HepG2 (cell line): ENCODE data around the gene TEX48. TPM values are rescaled to one million over a fixed set of nuclear protein-coding genes. Genes with fewer than 3 reads are reported as not detected.

Source experiments
- ATAC-seq: fragments of 200-7000 bp; cut with Tn5 transposase; 3 replicates; pipeline ENCODE4 v1.9.1; 2020; ENCODE audit warnings: mild to moderate bottlenecking, moderate library complexity
- BruUV-seq: library from RNA; stranded (reverse); fragments of 400-500 nt; replicated peaks from 2 replicates; lab custom pipeline; 2021; lab: Mats Ljungman, UMichigan
- CTCF ChIA-PET: fragments of 300-600 bp; formaldehyde crosslinking; extraction: SDS; loops from one replicate; lab custom pipeline; 2021; ENCODE audit warnings: low total read pairs, inconsistent platforms, low intra/inter-chr PET ratio; lab: Yijun Ruan, JAX
- POLR2A ChIA-PET: fragments of 350-600 bp; sonication (Branson Sonifier 250); formaldehyde crosslinking; loops from one replicate; lab custom pipeline; 2020; ENCODE audit warnings: antibody characterized with exemption, inconsistent platforms; lab: Yijun Ruan, JAX
- DNase-seq: peaks from one replicate; pipeline ENCODE4 v3.0.0-alpha.2; 2015; ENCODE audit warnings: low spot score
- FAIRE-seq: peaks from 3 replicates; lab custom pipeline; 2011; peaks lifted over from hg19 to GRCh38; lab: Jason Lieb, UNC
- H2AFZ ChIP-seq: one replicate; pipeline ENCODE4 v1.6.1; 2011; ENCODE audit warnings: low read length, inconsistent platforms
- H3K27ac ChIP-seq: fragments of 300-600 bp; 3 replicates; pipeline ENCODE4 v1.8.0; 2011; ENCODE audit warnings: mixed run types, mild to moderate bottlenecking, mixed read lengths, low read length, inconsistent platforms; ENCODE audit not compliant: insufficient read depth; ENCODE audit errors: extremely low read length
- H3K27me3 ChIP-seq, 2 experiments: fragments of 200-600 bp in 1 of 2; 2 replicates in 1 of 2; 3 replicates in 1 of 2; pipeline versions ENCODE4 v1.6.0 to v1.8.0; 2011; ENCODE audit warnings: low read length in 2 of 2, mild to moderate bottlenecking in 2 of 2, moderate library complexity in 2 of 2, inconsistent platforms in 1 of 2; ENCODE audit not compliant: insufficient read depth in 2 of 2, control insufficient read depth in 1 of 2
- H3K36me3 ChIP-seq, 2 experiments: fragments of 200-600 bp in 1 of 2; replicated peaks in 1 of 2; 2 replicates in 1 of 2; 3 replicates in 1 of 2; pipeline versions ENCODE4 v1.5.1 to v1.8.0; 2011; ENCODE audit warnings: low read length in 2 of 2, inconsistent platforms in 1 of 2; ENCODE audit not compliant: insufficient read depth in 2 of 2, control insufficient read depth in 1 of 2
- H3K4me1 ChIP-seq: 2 replicates; pipeline ENCODE4 v1.5.1; 2012; ENCODE audit warnings: low read length, inconsistent platforms; ENCODE audit not compliant: insufficient read depth
- H3K4me2 ChIP-seq: 2 replicates; pipeline ENCODE4 v1.6.0; 2011; ENCODE audit warnings: low read depth, low read length, inconsistent platforms
- H3K4me3 ChIP-seq, 3 experiments: fragments of 200-600 bp in 1 of 3; sonication (generic), shearing (Covaris generic) in 1 of 3; replicated peaks in 1 of 3; 2 replicates each; pipeline ENCODE4 v1.5.1; 2011 to 2016; ENCODE audit warnings: low read length in 3 of 3, inconsistent platforms in 2 of 3, low read depth in 2 of 3, mild to moderate bottlenecking in 2 of 3, control low read depth in 1 of 3, mixed read lengths in 1 of 3; ENCODE audit not compliant: insufficient read depth in 1 of 3
- H3K79me2 ChIP-seq: one replicate; pipeline ENCODE4 v1.6.1; 2011; ENCODE audit warnings: low read length, inconsistent platforms; ENCODE audit not compliant: insufficient read depth
- H3K9ac ChIP-seq: 2 replicates; pipeline ENCODE4 v1.6.0; 2011; ENCODE audit warnings: mild to moderate bottlenecking, low read depth, low read length, inconsistent platforms; ENCODE audit not compliant: insufficient read depth
- H3K9me3 ChIP-seq: 2 replicates; pipeline ENCODE4 v1.5.1; 2012; ENCODE audit warnings: mild to moderate bottlenecking, low read length
- H4K20me1 ChIP-seq: 2 replicates; pipeline ENCODE4 v1.6.0; 2011; ENCODE audit warnings: inconsistent platforms, mild to moderate bottlenecking, low read length, moderate library complexity; ENCODE audit not compliant: insufficient read depth
- ATF1 ChIP-seq: IDR thresholded peaks from 2 replicates; pipeline ENCODE4 v1.6.1; 2016; ENCODE audit warnings: mild to moderate bottlenecking, control low read depth
- EED ChIP-seq: sonication (generic); formaldehyde crosslinking; IDR thresholded peaks from 2 replicates; pipeline ENCODE4 v1.5.0; 2020; ENCODE audit warnings: mild to moderate bottlenecking, missing genetic modification reagents
- FIP1L1 ChIP-seq: fragments of 200-400 bp; formaldehyde crosslinking; IDR thresholded peaks from 2 replicates; pipeline ENCODE4 v1.6.1; 2018; ENCODE audit warnings: low read depth, mild to moderate bottlenecking, low read length, moderate library complexity, borderline replicate concordance; ENCODE audit not compliant: insufficient read depth
- HNF4A ChIP-seq: sonication (generic); formaldehyde crosslinking; IDR thresholded peaks from 2 replicates; pipeline ENCODE4 v1.4.0; 2020; ENCODE audit warnings: missing genetic modification reagents
- MED13 ChIP-seq: sonication (generic); formaldehyde crosslinking; IDR thresholded peaks from 2 replicates; pipeline ENCODE4 v1.5.0; 2020; ENCODE audit warnings: missing genetic modification reagents
- NFE2L2 ChIP-seq: fragments of 150-350 bp; IDR thresholded peaks from 2 replicates; pipeline ENCODE4 v1.6.1; 2014; ENCODE audit warnings: low read length
- RAD51 ChIP-seq: fragments of 450-650 bp; IDR thresholded peaks from 2 replicates; pipeline ENCODE4 v1.6.1; 2016; ENCODE audit warnings: borderline replicate concordance
- SALL2 ChIP-seq: sonication (generic); formaldehyde crosslinking; IDR thresholded peaks from 2 replicates; pipeline ENCODE4 v1.8.1; 2023; ENCODE audit warnings: mild to moderate bottlenecking, missing genetic modification reagents, inconsistent platforms
- TCF7 ChIP-seq: sonication (generic); IDR thresholded peaks from 2 replicates; pipeline ENCODE4 v1.6.1; 2016; ENCODE audit warnings: antibody characterized with exemption, low read depth
- ZBTB20 ChIP-seq: sonication (generic); formaldehyde crosslinking; IDR thresholded peaks from 2 replicates; pipeline ENCODE4 v1.8.1; 2023; ENCODE audit warnings: missing genetic modification reagents, low read depth, mild to moderate bottlenecking, borderline replicate concordance
- WGBS: methylation state at CpG from one replicate; pipeline ENCODE4 v1.1.6; 2017; ENCODE audit warnings: low lambda C conversion rate; 5-methylcytosine and 5-hydroxymethylcytosine counted together
- in situ Hi-C: cut with HindIII; loops from 2 replicates; pipeline ENCODE4 v1.10.0; 2017; ENCODE audit warnings: low pct_unique_long_range_greater_than_20kb; ENCODE audit not compliant: extremely low pct_ligation_motif_present
- intact Hi-C: fragments of 100-400 bp; cut with micrococcal nuclease; formaldehyde crosslinking; loops from one replicate; pipeline ENCODE4 v1.10.0; 2022; ENCODE audit not compliant: unreplicated experiment
- polyA plus RNA-seq, 8 experiments: library from polyadenylated mRNA; depleted of rRNA in 3 of 8; stranded (reverse) in 7 of 8; unstranded in 1 of 8; fragments of >200 nt; fragmentation: Illumina TruSeq in 4 of 8; extraction: Trizol in 4 of 8; gene quantifications; 2 replicates each; pipeline versions ENCODE4 v1.2.1 to v1.2.3, GENCODE V29; 2011 to 2016; ENCODE audit warnings: low read depth in 4 of 8, missing spikeins in 1 of 8, mixed read lengths in 1 of 8; ENCODE audit not compliant: insufficient read depth in 1 of 8
- total RNA-seq, 5 experiments: library from RNA; depleted of rRNA; stranded (reverse); fragments of >200 nt; fragmentation: Illumina TruSeq; extraction: Trizol; gene quantifications; 2 replicates each; pipeline ENCODE4 v1.2.3, GENCODE V29; 2016; ENCODE audit warnings: low read depth in 1 of 5
- TF ChIP-seq, protein P1 (sequence below): sonication (generic); formaldehyde crosslinking; IDR thresholded peaks from 2 replicates; pipeline ENCODE4 v1.8.1; 2022; ENCODE audit warnings: low read depth, mild to moderate bottlenecking, missing genetic modification reagents

Gene TEX48
- total and polyA plus RNA-seq, 2 of the 13 experiments (the other 11 are each of a cell fraction or from before 2014, with no cell fraction given) = not detected

DNA sequence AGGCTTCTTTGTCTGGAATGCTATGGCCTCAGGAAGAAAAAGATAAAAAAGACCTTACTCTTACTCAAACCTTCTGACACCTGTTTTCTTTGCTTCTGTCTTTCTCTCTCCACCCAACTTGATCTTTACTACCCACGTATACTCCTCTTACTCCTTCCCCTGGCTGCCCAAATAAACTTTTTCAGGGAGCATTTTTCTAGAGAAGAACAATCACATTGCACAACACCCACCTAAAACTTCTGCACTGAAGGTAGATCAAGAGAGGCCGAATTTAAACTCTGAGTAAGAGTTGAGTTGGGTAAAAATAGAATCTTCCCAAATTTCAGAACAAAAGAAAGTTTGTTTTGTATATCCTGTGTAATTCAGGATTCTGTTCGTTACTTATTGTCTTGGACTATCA is 3.9 kb downstream of the TEX48 start (continued):
- no peak for TF ChIP-seq NFE2L2
- no peak for TF ChIP-seq EED (CRISPR knock-in tag)
- no peak for TF ChIP-seq ATF1 (CRISPR knock-in tag)
- no peak for TF ChIP-seq HNF4A (CRISPR knock-in tag)
- TF ChIP-seq SALL2 (CRISPR knock-in tag) = no peak
- TF ChIP-seq FIP1L1 = no peak
- no peak for TF ChIP-seq TCF7
- no peak for TF ChIP-seq ZBTB20

DNA sequence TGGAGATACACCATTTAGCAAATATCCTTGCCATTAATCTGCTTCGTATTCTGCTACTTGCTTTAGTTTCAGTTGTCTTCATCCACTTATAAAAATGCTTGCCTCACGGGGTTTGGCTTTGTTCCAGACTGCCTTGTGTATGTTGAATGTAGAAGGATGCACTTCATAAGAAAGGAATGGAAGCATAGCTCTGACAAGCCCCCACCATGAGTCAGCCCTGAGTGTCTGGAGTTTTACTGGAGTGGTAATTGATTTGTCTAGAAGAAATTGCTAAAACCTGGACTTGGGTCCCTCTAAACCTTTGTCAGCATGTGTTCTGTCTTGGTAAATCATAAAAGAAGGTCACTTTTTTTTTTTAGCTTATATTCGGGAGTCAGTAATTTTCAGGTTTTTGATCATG is 4.6 kb downstream of the TEX48 start:
- 2% methylated on average over 3 of the region's 3 CpGs for WGBS
- no peaks in the 10 kb centered on the region for H4K20me1 ChIP-seq
- ChIA-PET CTCF (interaction anchor here (1.4 kb wide), 1 partner anchor 337 kb away, joined by 3 read pairs; no protein-coding TSS in a partner anchor), POLR2A (no interaction called here)
- BruUV-seq = no TSS peak
- H3K9me3 ChIP-seq = no peaks in the 10 kb centered on the region
- TF ChIP-seq RAD51 (no peak), MED13 (CRISPR knock-in tag) (no peak)
- TF ChIP-seq, protein P1, sequence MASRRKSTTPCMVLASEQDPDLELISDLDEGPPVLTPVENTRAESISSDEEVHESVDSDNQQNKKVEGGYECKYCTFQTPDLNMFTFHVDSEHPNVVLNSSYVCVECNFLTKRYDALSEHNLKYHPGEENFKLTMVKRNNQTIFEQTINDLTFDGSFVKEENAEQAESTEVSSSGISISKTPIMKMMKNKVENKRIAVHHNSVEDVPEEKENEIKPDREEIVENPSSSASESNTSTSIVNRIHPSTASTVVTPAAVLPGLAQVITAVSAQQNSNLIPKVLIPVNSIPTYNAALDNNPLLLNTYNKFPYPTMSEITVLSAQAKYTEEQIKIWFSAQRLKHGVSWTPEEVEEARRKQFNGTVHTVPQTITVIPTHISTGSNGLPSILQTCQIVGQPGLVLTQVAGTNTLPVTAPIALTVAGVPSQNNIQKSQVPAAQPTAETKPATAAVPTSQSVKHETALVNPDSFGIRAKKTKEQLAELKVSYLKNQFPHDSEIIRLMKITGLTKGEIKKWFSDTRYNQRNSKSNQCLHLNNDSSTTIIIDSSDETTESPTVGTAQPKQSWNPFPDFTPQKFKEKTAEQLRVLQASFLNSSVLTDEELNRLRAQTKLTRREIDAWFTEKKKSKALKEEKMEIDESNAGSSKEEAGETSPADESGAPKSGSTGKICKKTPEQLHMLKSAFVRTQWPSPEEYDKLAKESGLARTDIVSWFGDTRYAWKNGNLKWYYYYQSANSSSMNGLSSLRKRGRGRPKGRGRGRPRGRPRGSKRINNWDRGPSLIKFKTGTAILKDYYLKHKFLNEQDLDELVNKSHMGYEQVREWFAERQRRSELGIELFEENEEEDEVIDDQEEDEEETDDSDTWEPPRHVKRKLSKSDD (CRISPR knock-in tag) = no peak
- H3K79me2 ChIP-seq = no peaks in the 10 kb centered on the region
- H3K27ac ChIP-seq = no peak overlapping the region
- H3K9ac ChIP-seq = no peak overlapping the region
- no peak for ATAC-seq
- peaks cover 8% of the 10 kb centered on the region for H3K4me1 ChIP-seq
- intact Hi-C loops = no loop called here
- FAIRE-seq = no peak
- in situ Hi-C loops = no loop called here
- no peak overlapping the region for H2AFZ ChIP-seq
- no peaks in the 10 kb centered on the region for H3K27me3 ChIP-seq
- no peak overlapping the region for H3K4me2 ChIP-seq
- no peak overlapping the region for H3K4me3 ChIP-seq
- no peaks in the 10 kb centered on the region for H3K36me3 ChIP-seq
- DNase-seq = peak; percentile 41
